ENCODE measurements around the gene ADAMTSL1.

Gene ADAMTSL1

DNA sequence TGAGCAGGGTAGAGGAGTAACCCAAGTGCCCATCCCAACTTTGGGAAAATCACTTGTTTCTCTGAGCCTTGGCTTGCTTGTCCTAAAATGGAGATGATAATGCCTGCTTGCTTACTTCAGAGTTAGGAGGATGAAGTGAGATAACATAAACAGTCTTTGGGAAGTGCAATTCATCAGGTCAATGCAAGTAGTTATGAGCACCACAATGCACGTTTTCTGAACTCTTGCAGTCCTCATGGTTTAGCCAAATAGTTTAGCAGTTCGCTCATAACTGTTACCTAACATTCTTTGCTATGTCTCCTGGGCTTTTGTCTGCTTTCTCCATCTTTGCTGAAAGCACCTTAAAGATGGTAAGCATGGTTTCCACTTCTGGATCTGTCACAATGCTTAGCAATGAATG, 270.0 kb downstream of the ADAMTSL1 start:
- DNase-seq, result no peak

DNA sequence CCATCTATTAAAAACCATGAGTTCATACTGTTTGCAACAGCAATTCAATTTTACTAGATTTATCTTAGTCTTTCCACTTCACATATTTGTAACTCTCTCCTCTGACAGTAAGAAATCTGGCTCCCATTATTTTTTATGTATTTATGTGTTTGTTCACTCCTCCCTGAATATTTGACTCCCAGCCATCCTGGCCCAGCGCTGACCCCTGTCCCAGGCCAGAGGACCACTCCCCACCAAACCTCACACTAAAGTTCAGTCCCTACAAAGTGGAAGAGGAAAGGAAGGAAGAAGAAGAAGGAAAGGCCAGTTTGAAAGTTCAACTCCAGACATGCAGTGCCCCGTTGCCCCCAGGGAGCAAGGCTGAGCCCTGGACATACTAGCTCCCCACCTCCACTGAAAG, 271.8 kb downstream of the ADAMTSL1 start:
- no peak for DNase-seq

DNA sequence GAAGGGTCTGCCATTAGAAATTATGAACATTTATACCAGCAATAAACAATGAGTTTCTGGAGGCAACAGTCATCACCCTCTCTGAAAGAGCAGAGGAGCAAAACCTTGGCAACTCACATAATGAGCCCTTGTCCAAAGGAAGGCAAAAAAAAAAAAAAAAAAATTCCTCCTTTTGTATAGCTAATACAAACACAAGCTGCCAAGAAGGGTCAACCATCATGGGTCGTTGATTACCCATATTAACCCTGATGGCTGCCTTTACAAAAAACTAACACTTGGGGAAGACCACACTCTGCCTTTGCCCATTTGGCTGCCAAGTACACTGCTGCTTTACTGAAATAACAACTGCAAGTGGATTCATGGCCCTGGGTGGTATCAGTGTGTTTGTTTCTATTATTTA, 272.7 kb downstream of the ADAMTSL1 start:
- no peak for DNase-seq

DNA sequence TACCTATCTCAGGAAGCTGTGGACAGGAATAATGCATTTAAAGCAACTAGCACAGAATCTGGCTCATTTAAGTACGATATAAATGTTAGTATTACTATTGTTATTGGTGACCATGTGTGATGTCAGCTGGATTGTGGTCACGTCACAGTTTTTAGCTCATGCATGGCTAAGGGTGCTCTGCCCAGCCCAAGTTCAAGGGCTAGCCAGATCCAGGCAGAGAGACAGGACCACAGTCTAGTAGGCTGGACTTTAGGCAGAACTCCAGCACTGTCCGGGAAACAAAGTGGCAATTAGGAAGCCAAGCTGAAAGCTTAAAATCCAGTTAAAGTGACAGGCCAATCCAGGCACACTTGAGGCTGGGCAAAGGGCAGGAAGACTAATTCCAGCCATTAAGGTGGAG, 273.6 kb downstream of the ADAMTSL1 start:
- no peak for DNase-seq

DNA sequence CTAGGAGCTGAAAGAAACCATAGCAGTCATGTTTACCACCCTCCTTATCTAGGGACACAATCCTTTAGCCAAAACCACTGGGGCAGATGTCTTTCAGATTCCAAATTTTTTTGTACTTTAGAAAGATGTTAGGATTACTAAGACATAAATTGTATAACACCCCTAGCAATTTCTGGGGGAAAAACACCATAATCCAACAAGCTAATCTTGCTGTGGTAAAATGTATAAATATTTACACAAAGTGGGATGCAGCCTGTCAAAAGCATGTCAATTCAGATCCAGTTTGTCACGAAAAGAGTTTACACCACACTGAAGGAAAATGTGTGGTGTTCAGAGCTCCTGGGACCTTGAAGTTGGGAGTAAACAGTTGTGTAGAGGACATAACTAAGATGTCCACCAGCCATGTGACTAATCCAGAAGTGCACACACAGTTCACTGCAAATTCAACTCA, 274.3 kb downstream of the ADAMTSL1 start:
- DNase-seq, result no peak

DNA sequence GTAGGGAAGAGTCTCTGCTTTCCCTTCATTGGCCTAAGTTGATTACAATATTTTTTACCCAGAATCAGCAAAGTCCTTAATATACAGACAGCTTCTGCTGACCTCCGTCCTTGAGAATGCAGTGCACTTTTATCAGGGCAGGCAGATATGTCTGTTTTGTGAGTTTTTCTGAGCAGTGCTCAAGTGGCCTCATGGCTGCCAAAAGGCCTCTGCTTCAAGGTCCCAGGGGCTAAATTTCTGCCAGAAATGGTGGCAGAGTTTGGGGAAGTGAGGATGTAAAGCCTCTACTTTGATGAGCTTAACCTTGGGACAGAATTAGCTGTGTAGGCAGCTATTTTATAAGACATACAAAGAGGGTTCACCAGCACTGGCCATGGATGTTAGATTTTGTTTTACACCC, 275.8 kb downstream of the ADAMTSL1 start:
- no peak for DNase-seq

DNA sequence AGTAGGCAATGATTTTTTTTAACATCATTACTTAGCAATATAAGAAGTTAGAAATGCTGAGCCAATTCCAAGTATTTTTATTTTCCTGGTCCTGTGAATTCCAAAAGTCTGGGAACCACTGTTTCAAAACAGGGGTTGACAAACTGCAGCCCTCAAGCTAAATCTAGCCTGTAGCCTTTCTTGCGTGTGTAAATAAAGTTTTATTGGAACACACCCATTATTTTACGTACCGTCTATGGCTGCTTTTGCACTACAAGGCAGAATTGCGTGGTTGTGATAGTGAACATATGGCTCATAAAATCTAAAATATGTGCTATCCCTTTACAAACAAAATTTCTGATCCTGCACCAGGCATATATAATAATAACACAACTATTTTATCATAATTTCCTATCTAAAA, 280.0 kb downstream of the ADAMTSL1 start:
- no peak for DNase-seq

DNA sequence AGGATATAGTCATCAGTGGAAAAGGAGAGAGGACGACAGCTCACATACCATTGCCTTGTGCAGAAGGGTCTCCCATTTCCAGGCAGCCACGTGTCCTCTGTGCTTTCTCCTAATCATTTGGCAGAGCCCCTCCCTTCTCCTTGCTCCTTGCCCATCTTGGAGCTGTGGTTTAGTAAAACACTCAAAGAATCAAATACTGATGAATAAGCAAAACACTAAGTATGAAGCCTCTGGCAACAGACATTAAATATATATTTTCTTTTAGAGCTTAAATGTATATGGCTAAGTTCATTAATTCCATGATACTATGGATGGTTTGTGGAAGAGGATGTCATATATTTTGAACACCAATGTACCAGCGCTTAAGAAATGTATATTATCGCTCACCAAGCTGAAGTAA, 280.6 kb downstream of the ADAMTSL1 start:
- DNase-seq, result no peak

DNA sequence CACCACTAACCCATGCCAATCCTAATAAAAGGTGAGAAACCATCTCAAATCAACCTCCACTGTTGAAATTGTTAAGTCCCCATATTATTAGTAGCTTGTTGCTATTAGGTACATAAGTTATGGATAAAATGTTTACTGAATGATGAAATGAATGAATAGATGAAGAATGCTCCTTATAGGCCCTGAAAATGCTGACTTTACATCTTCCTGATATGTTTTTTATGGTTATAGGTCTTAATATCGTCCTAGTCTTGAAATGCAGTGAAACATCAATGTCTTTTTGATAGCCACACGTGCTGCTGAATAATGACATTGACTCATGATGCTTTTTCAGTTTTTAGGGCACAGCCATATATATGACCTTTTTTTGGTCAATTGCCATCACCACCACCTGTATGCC, 281.3 kb downstream of the ADAMTSL1 start:
- no peak for DNase-seq

DNA sequence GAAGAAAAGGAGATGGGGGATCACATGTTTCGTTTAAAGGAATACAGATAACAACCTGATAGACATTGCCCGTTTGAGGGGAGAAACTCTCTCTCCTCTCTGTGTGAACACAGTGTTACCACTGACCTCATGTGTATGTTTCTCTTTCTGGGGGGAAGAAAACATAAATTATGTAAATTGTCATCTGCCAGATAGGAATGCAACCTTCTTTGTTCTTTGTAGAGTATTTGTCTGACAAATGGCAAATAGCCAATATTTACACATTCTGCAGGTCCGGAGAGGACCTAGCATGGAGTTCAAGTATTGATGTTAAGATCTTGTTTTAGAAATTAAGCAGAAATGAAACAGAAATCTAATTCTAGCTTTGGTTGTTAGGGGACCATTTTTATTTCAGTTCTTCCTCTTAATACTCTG, 282.8 kb downstream of the ADAMTSL1 start:
- DNase-seq, result no peak

DNA sequence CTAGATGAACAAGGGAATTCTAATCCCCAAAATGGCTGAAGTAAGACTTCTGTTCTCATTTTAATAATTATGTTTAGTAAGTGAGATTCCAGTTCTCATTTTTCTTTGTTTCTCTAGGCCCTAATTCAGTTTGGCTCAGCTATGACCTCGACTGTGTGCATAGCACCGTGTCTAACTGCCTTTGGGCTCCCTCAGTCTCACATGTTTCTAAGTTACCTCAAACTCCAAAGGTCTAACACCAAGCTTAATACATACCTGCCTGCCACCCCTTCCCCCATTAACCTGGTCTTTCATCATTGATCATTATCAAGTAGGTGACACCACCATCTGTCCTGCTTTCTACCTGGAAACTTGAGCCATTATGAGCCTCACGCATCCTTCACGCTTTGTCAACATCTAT, 285.9 kb downstream of the ADAMTSL1 start:
- DNase-seq, result no peak

DNA sequence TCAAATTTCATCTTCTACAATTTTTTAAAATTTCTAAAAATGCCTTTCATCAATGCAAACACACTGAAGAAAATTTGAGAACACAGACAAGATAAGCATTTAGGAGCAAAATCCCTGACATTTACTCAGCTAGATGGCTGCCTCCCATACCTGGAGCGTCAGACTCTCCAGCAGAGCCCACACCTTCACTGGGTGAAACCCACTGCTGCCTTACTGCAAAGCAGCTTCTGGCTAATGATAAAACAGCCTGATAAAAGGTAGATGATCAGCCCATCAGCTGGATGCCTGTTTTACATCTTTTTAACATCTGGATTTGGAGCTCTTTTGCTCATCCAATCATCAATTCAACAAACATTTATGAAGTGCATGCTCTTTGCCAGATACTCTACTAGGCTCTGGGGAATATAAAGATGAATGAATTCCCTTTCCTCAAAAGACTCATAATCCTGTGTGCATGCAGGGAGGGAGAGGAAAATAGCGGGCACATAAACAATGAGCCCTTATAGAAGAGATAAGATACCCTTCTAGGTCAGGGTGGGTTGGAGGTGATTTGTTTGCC, 287.9 kb downstream of the ADAMTSL1 start:
- no peak for DNase-seq

DNA sequence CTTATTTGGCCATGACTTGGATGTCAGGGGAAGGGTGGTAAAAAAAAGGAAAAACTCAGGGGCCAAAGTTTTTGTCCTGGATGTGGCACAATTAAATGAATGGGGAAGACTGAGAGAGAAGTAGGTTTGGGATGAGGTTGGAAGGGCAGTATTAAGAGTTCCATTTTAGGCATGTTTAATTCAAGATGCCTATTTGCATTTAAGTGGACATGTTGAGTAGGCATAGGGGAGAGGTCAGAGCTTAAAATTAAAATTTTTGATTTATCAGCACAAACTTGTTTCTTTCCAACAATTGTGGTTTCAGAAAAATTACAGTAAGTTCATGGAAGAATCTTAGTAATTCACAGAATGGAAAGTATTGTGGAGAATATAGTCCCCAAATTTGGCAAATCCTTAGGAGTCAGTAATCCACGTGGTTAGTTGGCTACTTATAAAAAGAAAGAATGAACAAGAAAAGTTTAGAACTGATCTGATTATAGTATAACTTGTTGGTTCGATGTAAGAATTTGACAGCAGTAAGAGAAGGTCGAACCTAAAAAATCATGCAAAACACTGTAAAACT, 293.1 kb downstream of the ADAMTSL1 start:
- no peak for DNase-seq

DNA sequence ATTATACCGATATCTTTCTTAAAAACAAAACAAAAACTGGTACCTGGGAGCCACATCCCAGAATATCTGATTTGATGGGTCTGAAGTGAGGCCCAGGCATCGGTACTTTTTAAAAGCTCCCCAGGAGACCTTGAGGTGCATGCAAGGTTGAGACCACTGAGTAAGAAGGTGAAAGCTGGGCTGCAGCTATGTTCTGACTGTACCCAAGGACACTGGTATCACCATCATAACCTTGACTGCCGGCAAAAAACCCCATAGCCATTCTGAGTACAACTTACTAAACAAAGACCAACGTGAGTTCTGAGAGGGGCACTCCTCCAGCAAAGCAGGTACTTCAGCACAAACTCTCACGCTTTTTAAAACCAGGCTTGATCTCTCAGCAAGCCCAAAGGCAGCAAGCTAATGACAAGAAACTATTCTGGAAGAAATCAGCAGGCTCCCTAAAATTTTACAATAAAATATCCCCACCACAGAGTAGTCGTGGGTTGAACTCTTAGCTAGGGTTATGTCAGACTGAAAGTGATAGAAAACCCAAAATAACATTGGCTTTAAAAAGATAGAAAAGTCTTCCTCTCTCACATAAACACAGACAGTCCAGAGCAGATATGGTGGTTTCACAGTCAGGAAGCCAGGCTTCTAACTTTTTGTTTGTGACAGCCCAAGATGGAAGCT, 295.1 kb downstream of the ADAMTSL1 start:
- DNase-seq, result no peak

DNA sequence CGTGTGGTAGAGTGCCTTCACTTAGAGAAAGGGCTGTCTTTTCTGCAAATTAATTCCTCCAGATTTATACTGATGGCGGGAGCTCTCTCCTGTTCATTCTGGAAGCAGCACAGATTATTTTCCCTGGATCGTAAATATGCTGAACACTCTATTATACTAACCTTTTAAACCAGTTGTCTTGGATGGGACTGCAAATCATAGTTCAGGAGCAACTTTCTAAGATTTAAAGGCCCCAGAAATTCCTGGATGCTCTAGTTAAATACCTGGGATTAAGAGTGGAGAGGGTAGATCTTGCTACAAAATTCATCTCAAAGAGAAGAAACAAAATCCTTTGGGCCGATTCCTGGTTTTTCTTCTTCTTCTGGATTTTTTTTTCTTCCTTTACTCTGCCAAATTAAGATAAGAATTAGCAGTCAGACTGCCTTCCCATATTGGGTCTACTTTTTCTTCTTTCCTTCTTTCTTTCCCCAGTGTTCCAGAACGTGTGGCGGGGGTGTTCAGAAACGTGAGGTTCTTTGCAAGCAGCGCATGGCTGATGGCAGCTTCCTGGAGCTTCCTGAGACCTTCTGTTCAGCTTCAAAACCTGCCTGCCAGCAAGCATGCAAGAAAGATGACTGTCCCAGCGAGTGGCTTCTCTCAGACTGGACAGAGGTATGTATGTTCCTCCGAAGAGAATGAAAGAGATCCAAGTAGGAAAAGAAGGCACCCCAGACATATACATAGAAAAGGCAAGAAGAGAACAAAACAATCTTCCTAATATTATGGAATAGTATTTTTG, 296.4 kb downstream of the ADAMTSL1 start:
- DNase-seq, result no peak

DNA sequence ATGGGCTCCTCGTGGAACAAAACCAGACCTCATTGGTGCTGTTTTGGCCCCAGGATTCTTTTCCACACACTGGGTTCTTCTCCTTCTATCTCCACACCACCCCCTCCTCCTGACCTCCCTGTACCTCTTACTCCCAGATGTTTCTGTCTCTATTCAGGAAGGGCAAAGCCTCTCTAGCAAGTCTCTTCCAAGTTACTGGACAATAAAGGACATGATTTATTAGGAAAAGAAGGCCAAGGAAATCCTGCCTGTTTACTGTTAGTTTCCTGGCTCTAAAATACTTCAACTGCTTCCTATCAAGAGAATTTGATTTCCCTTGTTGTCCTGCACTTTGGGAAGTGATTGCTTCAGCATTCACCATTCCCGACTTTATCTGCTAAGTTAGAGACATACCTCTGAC, 297.1 kb downstream of the ADAMTSL1 start:
- no peak for DNase-seq

DNA sequence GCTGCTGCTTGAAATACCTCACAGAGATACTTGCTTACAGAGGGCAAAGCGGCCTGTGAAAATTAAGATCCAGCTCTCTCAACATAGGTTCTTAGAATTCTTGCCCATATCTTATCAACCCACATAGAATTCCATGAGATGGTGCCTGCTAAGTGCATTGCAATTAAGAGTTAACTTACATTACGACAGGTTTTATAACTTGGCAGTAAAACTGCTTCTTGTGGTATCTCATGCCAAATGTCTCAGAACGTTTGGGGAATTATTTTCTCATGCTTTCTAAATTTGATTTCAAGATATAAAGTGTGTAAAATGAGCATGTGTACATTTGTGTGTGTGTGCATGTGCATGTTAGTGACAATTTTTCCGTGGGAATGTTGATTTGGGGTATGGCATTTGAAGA, 297.8 kb downstream of the ADAMTSL1 start:
- DNase-seq, result no peak

DNA sequence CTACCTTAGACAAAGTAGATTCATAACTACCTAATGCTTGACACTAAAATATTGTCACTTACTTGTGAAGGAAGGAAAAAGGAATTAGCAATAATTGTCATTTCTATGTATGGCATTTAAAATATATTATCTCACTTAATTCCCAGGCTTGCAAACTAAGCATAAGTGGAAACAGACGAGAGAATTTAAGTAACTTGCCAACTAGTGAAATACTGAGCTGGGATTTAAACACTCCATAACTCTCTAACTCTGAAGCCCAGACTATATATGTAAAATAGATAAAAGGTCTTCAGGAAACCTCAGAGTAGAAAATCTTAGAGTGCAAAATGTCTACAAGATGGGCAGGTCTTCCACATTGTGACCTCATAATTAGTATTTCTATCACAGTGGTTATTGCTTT, 301.3 kb downstream of the ADAMTSL1 start:
- no peak for DNase-seq

DNA sequence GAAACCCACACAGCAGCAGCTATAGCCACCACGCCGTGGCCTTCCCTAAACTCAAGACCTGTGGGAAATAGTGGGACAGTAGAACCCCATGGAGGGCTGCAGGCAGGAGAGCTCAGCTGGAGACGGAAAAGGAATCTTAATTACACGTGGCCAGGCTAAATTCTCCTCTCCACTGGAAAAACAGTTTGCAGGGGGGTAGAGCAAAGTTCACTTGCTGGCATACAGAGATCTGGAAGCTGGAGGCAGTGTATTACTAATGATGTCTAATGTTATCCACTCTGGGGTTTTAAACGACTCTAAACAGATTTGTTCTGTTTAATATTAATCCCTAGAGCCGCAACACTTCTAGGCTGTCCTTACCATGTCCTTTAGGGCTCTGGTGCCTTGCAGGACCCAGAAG, 302.0 kb downstream of the ADAMTSL1 start:
- no peak for DNase-seq

DNA sequence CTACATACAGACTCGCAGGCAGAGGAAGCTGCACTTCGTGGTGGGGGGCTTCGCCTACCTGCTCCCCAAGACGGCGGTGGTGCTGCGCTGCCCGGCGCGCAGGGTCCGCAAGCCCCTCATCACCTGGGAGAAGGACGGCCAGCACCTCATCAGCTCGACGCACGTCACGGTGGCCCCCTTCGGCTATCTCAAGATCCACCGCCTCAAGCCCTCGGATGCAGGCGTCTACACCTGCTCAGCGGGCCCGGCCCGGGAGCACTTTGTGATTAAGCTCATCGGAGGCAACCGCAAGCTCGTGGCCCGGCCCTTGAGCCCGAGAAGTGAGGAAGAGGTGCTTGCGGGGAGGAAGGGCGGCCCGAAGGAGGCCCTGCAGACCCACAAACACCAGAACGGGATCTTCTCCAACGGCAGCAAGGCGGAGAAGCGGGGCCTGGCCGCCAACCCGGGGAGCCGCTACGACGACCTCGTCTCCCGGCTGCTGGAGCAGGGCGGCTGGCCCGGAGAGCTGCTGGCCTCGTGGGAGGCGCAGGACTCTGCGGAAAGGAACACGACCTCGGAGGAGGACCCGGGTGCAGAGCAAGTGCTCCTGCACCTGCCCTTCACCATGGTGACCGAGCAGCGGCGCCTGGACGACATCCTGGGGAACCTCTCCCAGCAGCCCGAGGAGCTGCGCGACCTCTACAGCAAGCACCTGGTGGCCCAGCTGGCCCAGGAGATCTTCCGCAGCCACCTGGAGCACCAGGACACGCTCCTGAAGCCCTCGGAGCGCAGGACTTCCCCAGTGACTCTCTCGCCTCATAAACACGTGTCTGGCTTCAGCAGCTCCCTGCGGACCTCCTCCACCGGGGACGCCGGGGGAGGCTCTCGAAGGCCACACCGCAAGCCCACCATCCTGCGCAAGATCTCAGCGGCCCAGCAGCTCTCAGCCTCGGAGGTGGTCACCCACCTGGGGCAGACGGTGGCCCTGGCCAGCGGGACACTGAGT, 303.2 kb downstream of the ADAMTSL1 start:
- DNase-seq, result no peak

DNA sequence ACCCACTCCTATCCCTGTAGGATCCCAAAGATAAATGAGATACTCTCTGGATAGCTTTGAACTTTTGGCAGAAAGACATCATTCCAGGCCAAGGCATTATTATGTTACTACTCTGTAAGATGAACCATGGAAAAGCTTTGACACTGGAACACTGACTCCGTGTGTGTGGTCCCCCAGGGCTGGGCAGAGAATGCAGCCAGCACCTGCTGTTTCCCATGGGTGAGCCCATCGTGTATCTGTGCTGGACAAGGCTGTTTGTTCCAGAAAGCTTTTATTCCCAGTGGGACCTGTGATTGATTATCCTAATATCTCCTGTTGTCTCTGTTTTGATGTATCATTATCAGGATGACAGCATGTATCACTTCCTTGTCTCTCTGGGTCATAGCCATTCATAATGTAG, 304.2 kb downstream of the ADAMTSL1 start:
- no peak for DNase-seq

DNA sequence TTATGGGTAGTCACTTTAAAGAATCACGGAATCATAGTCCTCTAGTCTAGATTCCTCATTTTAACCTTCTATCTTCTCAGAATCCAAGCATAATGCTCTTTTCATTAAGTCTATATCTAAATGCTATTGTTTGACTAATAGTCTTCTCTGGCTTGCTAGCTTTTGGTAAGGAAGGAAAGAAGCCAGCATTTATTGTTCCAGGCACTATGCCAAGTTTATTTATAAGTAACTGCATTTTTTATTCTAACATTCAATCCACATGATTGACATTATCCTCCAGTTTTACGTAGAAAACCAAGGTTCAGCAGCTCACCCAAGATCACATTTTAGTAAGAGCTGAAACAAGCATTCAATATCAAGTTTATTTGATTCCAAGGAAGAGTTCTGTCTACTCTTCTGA, 304.9 kb downstream of the ADAMTSL1 start:
- no peak for DNase-seq

DNA sequence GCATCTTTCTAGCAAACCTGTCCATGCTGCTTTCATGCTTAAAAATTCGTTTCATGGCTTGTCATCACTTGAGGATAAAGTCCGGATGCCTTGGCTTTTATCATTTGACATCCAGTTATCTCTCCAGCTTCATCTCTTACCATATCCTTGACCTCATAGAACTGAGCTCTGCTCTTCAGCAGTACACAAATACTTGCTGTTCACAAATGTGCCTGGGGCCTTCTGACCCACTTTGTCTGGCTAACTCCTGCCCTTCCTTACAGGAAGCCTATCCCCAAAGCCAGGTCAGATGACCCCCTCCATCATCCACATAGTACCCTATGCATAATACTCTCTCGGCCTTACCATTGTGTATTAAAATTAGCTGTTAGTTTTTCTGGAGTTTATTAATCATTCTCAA, 310.0 kb downstream of the ADAMTSL1 start:
- no peak for DNase-seq

All from activated CD8-positive, alpha-beta memory T cell treated with anti-CD3 and anti-CD28 coated beads, Interleukin-2, amount 50 U/mL, for 48 hours (primary cell).